ENCODE results near the gene DYNLRB1. TPM values are rescaled to one million over a fixed set of nuclear protein-coding genes. Genes with fewer than 3 reads are reported as not detected.

DYNLRB1 gene
- total RNA-seq (2022; extraction: Qiagen RNA extraction), result 227 to 246 TPM (median 240 TPM) in 5 replicates

DNA sequence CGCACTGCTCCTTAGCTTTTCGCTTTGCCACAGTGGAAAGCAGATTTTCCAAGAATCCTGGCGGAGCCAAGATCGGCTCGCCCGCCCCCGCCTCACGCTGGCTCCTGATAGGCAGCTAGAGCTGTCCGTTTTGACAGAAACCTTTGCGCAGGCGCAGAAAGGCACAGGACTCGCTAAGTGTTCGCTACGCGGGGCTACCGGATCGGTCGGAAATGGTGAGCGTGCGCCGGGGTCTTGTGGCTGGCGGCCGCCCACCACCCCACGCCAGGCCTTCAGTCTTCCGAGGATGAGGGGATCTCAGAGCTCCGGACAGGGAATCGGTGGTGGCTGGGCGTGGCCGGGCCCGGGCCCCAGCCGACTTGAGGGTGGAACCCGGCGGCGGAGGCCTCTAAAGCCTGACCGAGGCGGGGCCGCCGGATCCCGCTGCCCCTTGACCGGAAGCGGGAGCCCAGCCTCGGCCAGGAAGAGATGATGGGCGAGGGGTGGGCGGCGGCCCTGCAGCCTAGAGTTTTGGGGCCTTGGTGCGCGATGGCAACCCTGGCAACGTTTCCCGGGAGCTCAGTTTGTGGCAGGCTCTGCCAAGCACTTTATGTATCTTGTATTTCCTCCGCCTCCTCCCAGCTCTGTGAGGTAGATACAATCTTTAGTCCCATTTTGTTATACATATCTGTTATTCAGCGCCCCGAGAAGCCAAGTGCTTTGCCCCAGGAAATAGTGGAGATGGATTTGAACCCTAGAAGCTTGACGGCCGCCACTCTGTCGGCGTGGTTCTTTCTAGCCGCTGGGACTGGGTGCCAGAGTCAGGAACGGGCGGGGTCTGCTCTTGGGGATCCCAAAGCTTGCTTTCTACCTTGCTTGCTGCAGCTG, at the start of gene DYNLRB1:
DYNLRB1 (plus strand) TSS at position 176 of the 867 bp plus-strand sequence; CDS start at position 213, 37 bp downstream.

DNA sequence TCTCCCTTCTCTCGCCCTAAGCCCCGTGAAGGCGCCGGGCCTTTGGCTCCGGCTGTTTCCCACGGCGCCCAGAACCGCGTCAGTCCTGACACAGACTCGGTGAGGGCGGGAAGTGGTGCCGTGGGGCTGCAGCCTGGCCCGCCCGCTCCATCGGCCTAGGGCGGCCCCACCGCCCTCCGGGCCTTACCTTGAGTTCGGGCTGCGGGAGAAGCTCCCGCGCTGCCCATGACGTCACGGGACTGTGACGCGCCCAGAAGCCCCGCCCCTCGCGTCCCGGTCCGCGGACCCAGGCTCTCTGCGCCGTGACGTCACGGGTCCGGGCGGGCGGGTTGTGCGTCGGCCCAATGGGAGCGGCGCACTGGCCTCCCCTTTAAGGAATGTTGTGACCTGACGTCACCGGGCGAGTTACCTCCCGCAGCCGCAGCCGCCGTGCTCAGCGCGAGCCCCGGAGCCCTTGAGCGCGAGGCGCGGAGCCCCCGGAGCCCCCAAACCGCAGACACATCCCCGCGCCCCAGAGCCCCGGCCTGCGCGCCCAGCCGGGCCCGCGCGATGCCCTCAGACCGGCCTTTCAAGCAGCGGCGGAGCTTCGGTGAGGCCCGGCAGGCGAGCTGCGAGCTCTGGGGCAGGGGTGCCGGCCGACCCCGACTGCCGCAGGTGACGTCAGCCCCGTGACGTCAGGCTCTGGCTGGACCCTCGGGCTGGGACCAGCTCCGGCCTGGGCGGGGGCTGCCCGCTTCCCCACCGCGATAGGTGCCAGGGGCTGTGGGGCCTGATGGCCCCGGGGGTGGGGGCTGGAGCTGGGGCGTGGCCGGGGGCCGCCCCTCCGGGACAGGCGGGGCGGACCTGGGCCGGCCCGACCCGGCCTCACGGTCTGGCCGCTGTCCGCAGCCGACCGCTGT, 42.3 kb downstream of the DYNLRB1 start, which contains the start of gene MAP1LC3A:
MAP1LC3A (plus strand) TSS at position 399 of the 899 bp plus-strand sequence; CDS start at position 550, 151 bp downstream.

Other genes starting within 250 kb of the DYNLRB1 start
- 315 to 334 TPM (median 329 TPM) in 5 replicates for gene AHCY, start 213.1 kb upstream of the DYNLRB1 start, total RNA-seq (2022; extraction: Qiagen RNA extraction)
- gene ITCH, start 153.1 kb upstream of the DYNLRB1 start, total RNA-seq (2022; extraction: Qiagen RNA extraction), result 22.6 to 36.8 TPM (median 29.5 TPM) in 5 replicates
- 19.3 to 31.2 TPM (median 27.2 TPM) in 5 replicates for gene MAP1LC3A, start 42.3 kb downstream of the DYNLRB1 start, total RNA-seq (2022; extraction: Qiagen RNA extraction)
- 24.7 to 28.4 TPM (median 27.8 TPM) in 5 replicates for gene PIGU, start 160.7 kb downstream of the DYNLRB1 start, total RNA-seq (2022; extraction: Qiagen RNA extraction)
- gene TP53INP2, start 187.9 kb downstream of the DYNLRB1 start, total RNA-seq (2022; extraction: Qiagen RNA extraction), result 6.3 to 8.2 TPM (median 7.4 TPM) in 5 replicates

Measured in A549 treated with AZD2906 at 1 μM for 4 hours (cell line).